Measurements from ENCODE around the gene DSC2. TPM values are rescaled to one million over a fixed set of nuclear protein-coding genes. Genes with fewer than 3 reads are reported as not detected.

The DSC2 gene
- total RNA-seq, result 10 to 100 TPM in 1 of 4 donors, 1 to 10 TPM in 3; 1.4 to 15.4 (median 2.8) TPM

- Histone ChIP-seq H3K27ac (peak within 1 kb of the TSS in 3 of 4 donors; percentile 55 to 76 (median 61)), H3K36me3 (no peaks in the 10 kb centered on the region), H3K4me3 (peak within 1 kb of the TSS; percentile 34 to 57), H3K27me3 (peaks cover 33% of the 10 kb centered on the region), H3K4me1 (peaks cover 0 to 17% (median 0%) of the 10 kb centered on the region in 3 donors), H3K9me3 (no peaks in the 10 kb centered on the region)
- TF ChIP-seq POLR2AphosphoS5 (IDR thresholded peaks at IDR 0.05), result no peak
- TF ChIP-seq, protein P1, sequence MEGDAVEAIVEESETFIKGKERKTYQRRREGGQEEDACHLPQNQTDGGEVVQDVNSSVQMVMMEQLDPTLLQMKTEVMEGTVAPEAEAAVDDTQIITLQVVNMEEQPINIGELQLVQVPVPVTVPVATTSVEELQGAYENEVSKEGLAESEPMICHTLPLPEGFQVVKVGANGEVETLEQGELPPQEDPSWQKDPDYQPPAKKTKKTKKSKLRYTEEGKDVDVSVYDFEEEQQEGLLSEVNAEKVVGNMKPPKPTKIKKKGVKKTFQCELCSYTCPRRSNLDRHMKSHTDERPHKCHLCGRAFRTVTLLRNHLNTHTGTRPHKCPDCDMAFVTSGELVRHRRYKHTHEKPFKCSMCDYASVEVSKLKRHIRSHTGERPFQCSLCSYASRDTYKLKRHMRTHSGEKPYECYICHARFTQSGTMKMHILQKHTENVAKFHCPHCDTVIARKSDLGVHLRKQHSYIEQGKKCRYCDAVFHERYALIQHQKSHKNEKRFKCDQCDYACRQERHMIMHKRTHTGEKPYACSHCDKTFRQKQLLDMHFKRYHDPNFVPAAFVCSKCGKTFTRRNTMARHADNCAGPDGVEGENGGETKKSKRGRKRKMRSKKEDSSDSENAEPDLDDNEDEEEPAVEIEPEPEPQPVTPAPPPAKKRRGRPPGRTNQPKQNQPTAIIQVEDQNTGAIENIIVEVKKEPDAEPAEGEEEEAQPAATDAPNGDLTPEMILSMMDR (IDR thresholded peaks at IDR 0.05), result no peak
- TF ChIP-seq POLR2A (IDR thresholded peaks at IDR 0.05), result no peak
- no peak for TF ChIP-seq EP300 (IDR thresholded peaks at IDR 0.05)
- 4% methylated on average over 4 to 5 of the region's 44 CpGs for WGBS, 2 donors (ENCODE audit: low coverage in 1 of 2)
- no peak for ATAC-seq
Observed at GRCh38 chr18:31102025-31102684, at the start of gene DSC2. DSC2 (minus strand) TSS chr18:31102421; CDS start chr18:31101971, 450 bp downstream.

DNA sequence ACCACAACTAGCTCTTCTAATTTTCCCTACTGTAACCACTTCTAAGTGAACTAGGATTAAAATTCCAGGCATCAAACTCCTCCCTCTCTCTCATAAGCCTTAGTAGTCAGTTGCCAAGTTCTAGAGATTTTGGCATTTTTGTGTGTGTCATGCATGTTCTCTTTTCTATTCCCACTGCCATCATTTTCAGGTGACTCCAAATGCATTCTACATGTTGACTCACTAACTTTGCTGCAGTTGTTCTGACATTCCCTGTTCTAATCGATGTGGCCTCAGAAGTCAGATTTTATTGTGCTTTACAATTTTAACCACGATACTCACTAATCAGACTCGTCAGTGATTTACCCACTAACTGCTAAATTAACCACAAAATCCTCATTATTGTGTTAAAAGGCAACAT lies 47.1 kb upstream of the DSC2 start:
- TF ChIP-seq POLR2A (IDR thresholded peaks at IDR 0.05) (no peak), POLR2AphosphoS5 (IDR thresholded peaks at IDR 0.05) (no peak), EP300 (IDR thresholded peaks at IDR 0.05) (no peak)
- TF ChIP-seq, protein P1 (IDR thresholded peaks at IDR 0.05), result no peak
- WGBS, 2 donors (ENCODE audit: low coverage in 1 of 2), result 74 to 77% methylated on average over 3 of the region's 3 CpGs
- H3K9me3 ChIP-seq, result no peaks in the 10 kb centered on the region

DNA sequence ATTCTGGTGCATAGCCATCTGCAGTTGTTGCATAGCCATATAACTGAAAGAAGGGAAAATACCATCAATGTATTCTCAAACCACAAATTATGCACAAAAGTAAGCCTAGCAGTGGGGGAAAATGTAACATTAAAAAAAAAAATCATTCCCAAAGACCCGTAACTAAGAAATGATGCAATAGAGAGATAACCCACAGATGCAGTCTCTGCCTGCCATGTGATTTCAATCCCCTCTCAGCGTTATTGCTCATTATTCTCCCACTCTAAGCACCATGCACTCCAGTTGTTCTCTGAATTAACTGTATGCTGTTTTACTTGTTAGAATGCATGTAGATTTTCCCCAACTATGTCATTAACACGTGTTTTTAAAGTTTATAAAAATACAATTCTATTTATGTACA lies 46.4 kb upstream of the DSC2 start:
- H3K27ac ChIP-seq, result no peak overlapping the region
- no peaks in the 10 kb centered on the region for H3K9me3 ChIP-seq
- no peak overlapping the region for H3K4me3 ChIP-seq
- TF ChIP-seq POLR2A (IDR thresholded peaks at IDR 0.05), result no peak
- TF ChIP-seq, protein P1 (IDR thresholded peaks at IDR 0.05), result no peak
- TF ChIP-seq EP300 (IDR thresholded peaks at IDR 0.05), result no peak
- no peak for TF ChIP-seq POLR2AphosphoS5 (IDR thresholded peaks at IDR 0.05)
- H3K36me3 ChIP-seq, result no peaks in the 10 kb centered on the region
- H3K4me1 ChIP-seq, result no peaks in the 10 kb centered on the region
- H3K27me3 ChIP-seq, result no peaks in the 10 kb centered on the region
- WGBS, 2 donors (ENCODE audit: low coverage in 1 of 2), result 50 to 63% methylated on average over 3 of the region's 3 CpGs
- no peak for ATAC-seq

More for the DNA sequence above, 47.1 kb upstream of the DSC2 start:
- H3K36me3 ChIP-seq, result no peaks in the 10 kb centered on the region
- no peak overlapping the region for H3K27ac ChIP-seq
- ATAC-seq, result no peak
- H3K4me3 ChIP-seq, result no peak overlapping the region
- H3K27me3 ChIP-seq, result no peaks in the 10 kb centered on the region
- no peaks in the 10 kb centered on the region for H3K4me1 ChIP-seq

DNA sequence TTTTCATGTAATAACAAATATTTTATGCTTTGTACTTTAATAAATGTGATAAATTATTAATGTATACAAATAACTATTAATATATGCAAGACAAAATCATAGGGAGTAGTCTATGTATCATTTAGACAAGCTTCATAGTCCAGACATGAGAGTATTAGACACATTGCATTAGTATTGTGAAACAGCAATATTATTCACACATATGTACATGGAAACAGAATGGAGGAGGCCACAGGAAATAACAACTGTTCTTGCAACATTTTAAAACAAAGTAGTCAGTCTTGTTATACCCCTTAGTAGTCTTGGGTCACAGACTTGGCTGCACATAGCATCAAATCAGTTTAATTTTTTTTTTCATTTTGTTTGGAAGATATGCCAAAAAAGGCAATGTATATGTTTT lies 44.6 kb upstream of the DSC2 start:
- no peaks in the 10 kb centered on the region for H3K27me3 ChIP-seq
- no peak overlapping the region for H3K4me3 ChIP-seq
- no peak for TF ChIP-seq POLR2AphosphoS5 (IDR thresholded peaks at IDR 0.05)
- no peak for TF ChIP-seq POLR2A (IDR thresholded peaks at IDR 0.05)
- TF ChIP-seq, protein P1 (IDR thresholded peaks at IDR 0.05), result no peak
- no peak for TF ChIP-seq EP300 (IDR thresholded peaks at IDR 0.05)

DNA sequence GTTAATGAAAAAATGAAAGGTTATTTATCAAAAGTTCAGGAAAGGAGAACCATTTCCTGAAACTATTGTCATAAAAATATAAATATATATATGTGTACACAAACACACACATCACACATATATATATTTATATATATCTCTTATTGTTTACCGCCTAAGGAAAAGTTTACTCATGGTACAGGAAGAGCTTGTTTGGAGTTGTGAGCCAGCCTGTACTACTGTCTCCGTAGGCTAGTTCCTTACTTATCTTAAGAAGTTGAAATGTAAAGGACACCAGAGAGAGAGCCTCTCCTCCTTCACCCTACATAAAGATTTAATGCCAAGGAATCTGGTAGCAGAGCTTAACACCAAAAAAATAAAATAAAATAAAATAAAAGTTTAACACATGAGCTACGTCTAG lies 40.8 kb upstream of the DSC2 start:
- no peak overlapping the region for H3K4me3 ChIP-seq
- no peaks in the 10 kb centered on the region for H3K27me3 ChIP-seq
- TF ChIP-seq EP300 (IDR thresholded peaks at IDR 0.05) (no peak), POLR2A (IDR thresholded peaks at IDR 0.05) (no peak), POLR2AphosphoS5 (IDR thresholded peaks at IDR 0.05) (no peak)
- TF ChIP-seq, protein P1 (IDR thresholded peaks at IDR 0.05), result no peak
- 64 to 70% methylated on average over 3 of the region's 3 CpGs for WGBS, 2 donors (ENCODE audit: low coverage in 1 of 2)
- H3K4me1 ChIP-seq, result no peaks in the 10 kb centered on the region
- no peak overlapping the region for H3K27ac ChIP-seq
- ATAC-seq, result no peak
- no peaks in the 10 kb centered on the region for H3K36me3 ChIP-seq
- no peaks in the 10 kb centered on the region for H3K9me3 ChIP-seq

More for the DNA sequence above, 44.6 kb upstream of the DSC2 start:
- H3K27ac ChIP-seq, result no peak overlapping the region
- H3K9me3 ChIP-seq, result no peaks in the 10 kb centered on the region
- H3K36me3 ChIP-seq, result no peaks in the 10 kb centered on the region
- no peak for ATAC-seq
- no peaks in the 10 kb centered on the region for H3K4me1 ChIP-seq

Data from gastroesophageal sphincter (tissue), 4 donors.